Activated CD8-positive, alpha-beta memory T cell treated with anti-CD3 and anti-CD28 coated beads, Interleukin-2, amount 10 ng/mL, durations not matched to agents 7 days and 5 days (primary cell): Measurements from ENCODE around the gene ATXN7. TPM values are rescaled to one million over a fixed set of nuclear protein-coding genes. Genes with fewer than 3 reads are reported as not detected.

ENCODE experiments used
- ATAC-seq: fragments of 150-1000 bp; cut with Tn5 transposase; one replicate; pipeline ENCODE4 v1.10.0; 2021; ENCODE audit warnings: moderate library complexity
- CTCF ChIA-PET: fragments of 350-600 bp; sonication (Branson Sonifier 250); formaldehyde crosslinking; loops from one replicate; lab custom pipeline; 2021; ENCODE audit warnings: antibody characterized with exemption; lab: Charles Lee
- DNase-seq: peaks from one replicate; pipeline ENCODE4 v3.0.0-alpha.2; 2020
- H3K27ac Mint-ChIP-seq: one replicate; pipeline ENCODE4 v1.8.0; 2021; ENCODE audit warnings: mild to moderate bottlenecking, mixed read lengths
- H3K27me3 Mint-ChIP-seq: one replicate; pipeline ENCODE4 v1.8.0; 2021; ENCODE audit warnings: mixed read lengths
- H3K36me3 Mint-ChIP-seq: one replicate; pipeline ENCODE4 v1.8.0; 2021; ENCODE audit warnings: mild to moderate bottlenecking, mixed read lengths
- H3K4me1 Mint-ChIP-seq: one replicate; pipeline ENCODE4 v1.8.0; 2021; ENCODE audit warnings: mixed read lengths
- H3K4me3 Mint-ChIP-seq: one replicate; pipeline ENCODE4 v1.8.0; 2021; ENCODE audit warnings: mild to moderate bottlenecking, moderate library complexity, mixed read lengths
- H3K9me3 Mint-ChIP-seq: one replicate; pipeline ENCODE4 v1.8.0; 2022; ENCODE audit warnings: low read depth, mixed read lengths
- total RNA-seq, 2 experiments: library from RNA; stranded (reverse); gene quantifications; one replicate each; pipeline ENCODE4 v1.2.3, GENCODE V29; 2021

ATXN7 gene
- total RNA-seq, 2 experiments from 2014 or later: 41.9 to 56.5 TPM

- CTCF ChIA-PET: interaction anchor here (1.4 to 1.6 kb wide), 2 partner anchors 8 to 16 kb away, joined by 3 to 8 read pairs; no protein-coding TSS in a partner anchor
Measured at GRCh38 chr3:63952248-63952594, 88.6 kb downstream of the ATXN7 start.

GRCh38 chr3:63954182-63954581 is 90.5 kb downstream of the ATXN7 start:
- CTCF ChIA-PET: no interaction called here
- Mint-ChIP-seq H3K4me3 (no peak overlapping the region), H3K4me1 (peaks cover 36% of the 10 kb centered on the region)

More at GRCh38 chr3:63952248-63952594, 88.6 kb downstream of the ATXN7 start:
- Mint-ChIP-seq H3K9me3 (no peaks in the 10 kb centered on the region), H3K27me3 (no peaks in the 10 kb centered on the region), H3K36me3 (peaks cover 26% of the 10 kb centered on the region), H3K4me1 (peaks cover 42% of the 10 kb centered on the region), H3K27ac (peak overlapping the region; percentile 80), H3K4me3 (peak overlapping the region; percentile 46)
- DNase-seq: no peak
- peak; percentile 58 for ATAC-seq

GRCh38 chr3:63955036-63955650 is 91.5 kb downstream of the ATXN7 start:
- ATAC-seq: no peak
- Mint-ChIP-seq H3K4me1 (peaks cover 35% of the 10 kb centered on the region), H3K27me3 (no peaks in the 10 kb centered on the region), H3K27ac (no peak overlapping the region), H3K36me3 (peaks cover 23% of the 10 kb centered on the region), H3K4me3 (no peak overlapping the region), H3K9me3 (no peaks in the 10 kb centered on the region)
- CTCF ChIA-PET: no interaction called here
- no peak for DNase-seq

More at GRCh38 chr3:63954182-63954581, 90.5 kb downstream of the ATXN7 start:
- Mint-ChIP-seq H3K36me3 (peaks cover 23% of the 10 kb centered on the region), H3K27me3 (no peaks in the 10 kb centered on the region), H3K27ac (no peak overlapping the region), H3K9me3 (no peaks in the 10 kb centered on the region)
- DNase-seq (no peak), ATAC-seq (no peak)

- Mint-ChIP-seq H3K9me3 (no peaks in the 10 kb centered on the region), H3K27ac (no peak overlapping the region), H3K36me3 (peaks cover 23% of the 10 kb centered on the region), H3K4me3 (no peak overlapping the region), H3K4me1 (peaks cover 35% of the 10 kb centered on the region), H3K27me3 (no peaks in the 10 kb centered on the region)
- DNase-seq: no peak
- ATAC-seq: no peak
- CTCF ChIA-PET: no interaction called here
Measured at GRCh38 chr3:63955830-63956545, 92.3 kb downstream of the ATXN7 start.

- DNase-seq: no peak
- no peak for ATAC-seq
- Mint-ChIP-seq H3K36me3 (peaks cover 11% of the 10 kb centered on the region), H3K4me3 (no peak overlapping the region), H3K27me3 (no peaks in the 10 kb centered on the region), H3K27ac (no peak overlapping the region), H3K9me3 (no peaks in the 10 kb centered on the region), H3K4me1 (peaks cover 35% of the 10 kb centered on the region)
- CTCF ChIA-PET: interaction anchor here (1.1 to 2.2 kb wide), 3 partner anchors 9 to 64 kb away, joined by 3 to 11 read pairs (median 5); partner anchors contain the start of gene PSMD6
Measured at GRCh38 chr3:63959146-63959545, 95.5 kb downstream of the ATXN7 start.

GRCh38 chr3:63960048-63960711 is 96.5 kb downstream of the ATXN7 start:
- ATAC-seq: no peak
- H3K4me3 Mint-ChIP-seq: no peak overlapping the region
- H3K27me3 Mint-ChIP-seq: no peaks in the 10 kb centered on the region
- H3K9me3 Mint-ChIP-seq: no peaks in the 10 kb centered on the region
- H3K4me1 Mint-ChIP-seq: peaks cover 43% of the 10 kb centered on the region
- peak overlapping the region; percentile 61 for H3K27ac Mint-ChIP-seq
- CTCF ChIA-PET: interaction anchor here (0.5 to 4.2 kb wide), 7 partner anchors 9 to 128 kb away, joined by 3 to 58 read pairs (median 3); partner anchors contain the start of gene PSMD6
- no peak for DNase-seq
- H3K36me3 Mint-ChIP-seq: peaks cover 7% of the 10 kb centered on the region

- Mint-ChIP-seq H3K9me3 (no peaks in the 10 kb centered on the region), H3K4me3 (no peak overlapping the region), H3K4me1 (peaks cover 53% of the 10 kb centered on the region), H3K36me3 (peaks cover 4% of the 10 kb centered on the region), H3K27me3 (no peaks in the 10 kb centered on the region), H3K27ac (no peak overlapping the region)
- CTCF ChIA-PET: interaction anchor here (0.7 to 4.2 kb wide), 14 partner anchors 9 to 61 kb away, joined by 3 to 58 read pairs (median 5); partner anchors contain the start of gene PSMD6
- ATAC-seq: peak; percentile 82
- DNase-seq: no peak
Measured at GRCh38 chr3:63961891-63962290, 98.2 kb downstream of the ATXN7 start.

GRCh38 chr3:63963496-63963895 is 99.8 kb downstream of the ATXN7 start:
- no peak for ATAC-seq
- H3K9me3 Mint-ChIP-seq: no peaks in the 10 kb centered on the region
- CTCF ChIA-PET: interaction anchor here (1.0 to 4.2 kb wide), 7 partner anchors 10 to 60 kb away, joined by 3 to 58 read pairs (median 5); partner anchors contain the start of gene PSMD6
- H3K4me3 Mint-ChIP-seq: no peak overlapping the region
- no peak for DNase-seq
- H3K27ac Mint-ChIP-seq: peak overlapping the region; percentile 62
- peaks cover 65% of the 10 kb centered on the region for H3K4me1 Mint-ChIP-seq
- no peaks in the 10 kb centered on the region for H3K27me3 Mint-ChIP-seq
- H3K36me3 Mint-ChIP-seq: peaks cover 3% of the 10 kb centered on the region

GRCh38 chr3:63964681-63965485 is 101.2 kb downstream of the ATXN7 start:
- CTCF ChIA-PET: interaction anchor here (1.0 to 2.7 kb wide), 7 partner anchors 14 to 66 kb away, joined by 3 to 15 read pairs (median 4); no protein-coding TSS in a partner anchor
- peaks cover 70% of the 10 kb centered on the region for H3K4me1 Mint-ChIP-seq
- no peak overlapping the region for H3K4me3 Mint-ChIP-seq
- H3K9me3 Mint-ChIP-seq: no peaks in the 10 kb centered on the region
- H3K27ac Mint-ChIP-seq: peak overlapping the region; percentile 46
- no peaks in the 10 kb centered on the region for H3K27me3 Mint-ChIP-seq
- DNase-seq (no peak), ATAC-seq (no peak)
- peaks cover 10% of the 10 kb centered on the region for H3K36me3 Mint-ChIP-seq

GRCh38 chr3:63966007-63966406 is 102.3 kb downstream of the ATXN7 start:
- Mint-ChIP-seq H3K36me3 (peaks cover 12% of the 10 kb centered on the region), H3K27me3 (no peaks in the 10 kb centered on the region), H3K9me3 (no peaks in the 10 kb centered on the region), H3K27ac (peak overlapping the region; percentile 50), H3K4me3 (no peak overlapping the region), H3K4me1 (peaks cover 75% of the 10 kb centered on the region)
- ATAC-seq (no peak), DNase-seq (no peak)
- CTCF ChIA-PET: interaction anchor here (1.2 to 2.4 kb wide), 3 partner anchors 27 to 58 kb away, joined by 3 to 15 read pairs (median 4); no protein-coding TSS in a partner anchor

GRCh38 chr3:63966871-63967270 is 103.2 kb downstream of the ATXN7 start:
- H3K27ac Mint-ChIP-seq: peak overlapping the region; percentile 97
- no peaks in the 10 kb centered on the region for H3K9me3 Mint-ChIP-seq
- ATAC-seq (no peak), DNase-seq (no peak)
- H3K4me1 Mint-ChIP-seq: peaks cover 80% of the 10 kb centered on the region
- H3K36me3 Mint-ChIP-seq: peaks cover 12% of the 10 kb centered on the region
- H3K4me3 Mint-ChIP-seq: peak overlapping the region; percentile 61
- CTCF ChIA-PET: interaction anchor here (1.0 to 1.5 kb wide), 3 partner anchors 18 to 52 kb away, joined by 3 to 5 read pairs (median 3); no protein-coding TSS in a partner anchor
- no peaks in the 10 kb centered on the region for H3K27me3 Mint-ChIP-seq
